Femur (tissue), 1 donor: ENCODE results near the gene CABYR.

ENCODE experiments used
- DNase-seq: peaks from one replicate; pipeline ENCODE4 v3.0.0-alpha.2; 2017

Gene CABYR

DNA sequence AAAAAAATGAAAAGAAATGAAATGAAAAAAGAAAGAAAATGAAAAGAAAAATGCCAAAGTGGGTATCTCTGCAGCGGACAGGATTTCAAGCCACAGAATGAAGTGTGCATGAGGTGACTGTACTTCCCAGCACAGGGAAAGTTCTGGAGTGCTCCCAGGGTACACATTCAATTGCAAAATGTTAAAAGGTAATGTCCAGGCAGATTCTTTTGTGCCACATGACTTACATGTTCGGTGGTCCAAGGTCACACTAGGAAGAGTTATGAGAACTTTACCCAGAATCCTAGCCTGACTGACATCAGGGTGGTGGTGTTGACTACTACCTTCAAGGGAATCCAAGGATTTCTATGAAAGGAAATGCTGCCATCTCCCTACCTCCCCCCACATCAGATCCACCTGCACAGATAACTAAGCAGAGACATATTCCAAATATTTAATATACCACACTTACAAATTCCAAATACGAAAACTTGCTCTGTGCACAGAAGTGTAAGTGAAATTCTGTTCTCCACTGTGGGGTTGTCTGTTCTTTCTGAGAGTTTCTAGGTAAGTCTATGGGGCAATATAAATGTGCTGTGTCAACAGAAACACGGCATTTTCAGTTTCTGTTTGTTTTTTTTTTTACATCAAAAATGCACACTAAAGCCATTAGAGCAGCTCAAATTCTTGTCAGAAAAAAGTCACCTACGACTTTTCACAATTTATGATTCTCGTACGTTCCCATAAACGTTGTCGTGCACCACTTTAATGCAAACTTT is 56.6 kb downstream of the CABYR start:
- no peak for DNase-seq

DNA sequence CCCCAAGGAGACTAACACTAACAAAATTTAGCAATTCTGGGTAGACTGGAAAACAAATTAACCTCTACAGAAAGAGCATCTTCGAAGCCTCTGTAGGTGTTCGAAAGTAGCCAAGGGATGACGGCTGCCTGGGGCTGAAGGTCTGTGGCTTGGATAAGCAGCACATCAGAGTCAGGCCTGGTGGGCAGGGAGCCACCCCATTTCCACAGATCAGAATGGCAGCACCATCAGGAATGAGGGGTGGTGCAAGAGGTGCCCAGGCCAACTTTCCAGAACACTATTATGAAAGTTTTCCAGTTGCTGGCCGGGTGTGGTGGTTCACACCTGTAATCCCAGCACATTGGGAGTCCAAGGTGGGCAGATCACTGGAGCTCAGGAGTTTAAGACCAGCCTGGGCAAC is 57.9 kb downstream of the CABYR start:
- no peak for DNase-seq

DNA sequence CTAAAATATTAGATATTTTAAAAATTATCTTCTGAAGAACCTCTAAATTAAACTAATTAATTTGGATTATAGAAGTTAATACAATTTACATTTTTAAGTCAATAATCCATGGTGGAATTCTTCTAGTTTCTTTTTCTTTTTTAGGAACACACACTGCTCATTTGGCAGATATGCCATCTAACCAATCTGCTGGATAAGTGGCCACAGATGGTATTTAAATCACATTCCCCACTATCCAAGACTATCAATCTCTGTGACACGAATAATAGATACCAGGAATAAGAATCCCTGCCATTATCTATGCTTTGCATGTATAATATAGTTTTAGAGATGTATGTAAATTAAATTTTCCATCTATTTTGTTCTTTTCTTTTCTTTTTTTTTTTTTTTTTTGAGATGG is 58.5 kb downstream of the CABYR start:
- DNase-seq: no peak

DNA sequence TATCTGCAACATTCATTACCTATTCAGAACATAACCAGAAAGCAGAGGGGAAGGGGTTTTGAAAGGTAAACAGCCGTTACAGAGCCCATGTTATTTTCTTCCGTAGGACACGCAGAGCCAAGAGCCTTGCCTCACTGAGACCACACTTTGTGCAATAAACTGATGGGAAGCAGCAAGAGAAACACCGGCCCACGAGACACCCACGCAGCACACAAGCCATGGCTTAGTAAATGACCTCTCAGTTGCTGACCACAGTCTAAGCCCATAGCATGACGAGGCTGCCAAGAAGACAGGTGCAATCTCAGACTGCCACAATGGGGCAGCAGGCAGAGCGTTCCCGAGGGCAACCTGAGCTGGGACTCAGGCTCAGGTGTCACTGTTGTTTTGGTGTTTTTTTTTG is 59.6 kb downstream of the CABYR start:
- no peak for DNase-seq

DNA sequence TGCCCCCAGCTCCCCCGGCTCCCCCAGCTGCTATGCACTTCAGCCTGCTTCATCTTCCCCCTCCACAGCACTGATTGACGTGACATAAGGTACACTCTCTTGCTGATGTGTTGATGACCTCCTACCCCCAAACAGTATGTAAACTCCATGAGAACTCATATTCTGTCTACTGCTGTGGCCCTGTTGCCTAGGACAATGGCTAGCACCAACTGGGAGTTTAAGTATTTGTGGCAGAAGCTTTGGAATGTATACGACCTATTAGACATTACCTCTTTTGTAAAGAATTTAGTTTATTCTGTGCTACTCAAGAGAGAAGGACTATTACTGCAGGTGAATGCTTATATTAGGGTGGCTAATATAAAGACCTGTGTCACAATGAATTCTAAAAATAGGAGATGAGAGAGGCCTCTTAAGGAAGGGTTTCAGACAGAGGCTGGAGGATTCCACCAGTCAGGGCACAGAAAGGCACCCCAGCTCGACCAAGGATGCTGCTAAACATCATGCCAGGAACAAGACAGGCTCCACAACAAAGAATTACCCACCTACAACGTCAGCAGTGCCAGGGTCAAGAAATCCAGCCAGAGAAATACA is 60.6 kb downstream of the CABYR start:
- no peak for DNase-seq

DNA sequence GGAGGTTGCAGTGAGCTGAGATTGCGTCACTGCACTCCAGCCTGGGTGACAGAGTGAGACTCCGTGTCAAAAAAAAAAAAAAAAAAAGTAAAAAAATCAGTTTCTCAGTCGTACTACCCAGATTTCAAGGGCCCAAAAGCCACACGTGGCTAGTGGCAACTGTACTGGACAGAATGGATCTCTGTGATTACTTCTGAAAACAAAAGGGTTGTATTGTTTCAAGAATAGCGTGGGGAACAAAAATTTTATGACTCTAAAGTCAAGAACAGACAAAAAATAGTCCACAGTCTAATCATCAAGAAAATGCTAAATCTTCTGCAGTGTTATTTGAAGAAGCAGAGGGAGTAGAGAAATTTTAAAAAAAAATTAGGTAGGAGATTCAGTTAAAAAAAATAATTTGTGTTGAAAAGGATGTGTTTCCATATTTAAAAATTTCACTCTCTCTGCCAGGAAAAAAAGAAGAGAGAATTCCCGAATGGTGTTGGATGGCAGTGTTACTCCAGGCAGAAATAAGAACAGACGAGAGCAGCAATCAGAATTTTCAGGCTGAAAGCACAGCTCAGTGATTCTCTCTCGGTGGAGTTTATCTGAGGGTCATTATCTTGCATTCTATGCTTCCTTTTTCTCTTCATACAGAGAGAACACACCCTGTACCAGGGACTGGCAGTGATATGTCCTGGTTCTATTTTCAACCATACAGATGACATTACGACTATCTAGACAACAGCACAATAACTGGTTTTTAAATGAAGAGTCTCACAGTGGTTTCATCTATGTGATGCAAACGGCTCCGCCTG is 61.8 kb downstream of the CABYR start:
- no peak for DNase-seq

DNA sequence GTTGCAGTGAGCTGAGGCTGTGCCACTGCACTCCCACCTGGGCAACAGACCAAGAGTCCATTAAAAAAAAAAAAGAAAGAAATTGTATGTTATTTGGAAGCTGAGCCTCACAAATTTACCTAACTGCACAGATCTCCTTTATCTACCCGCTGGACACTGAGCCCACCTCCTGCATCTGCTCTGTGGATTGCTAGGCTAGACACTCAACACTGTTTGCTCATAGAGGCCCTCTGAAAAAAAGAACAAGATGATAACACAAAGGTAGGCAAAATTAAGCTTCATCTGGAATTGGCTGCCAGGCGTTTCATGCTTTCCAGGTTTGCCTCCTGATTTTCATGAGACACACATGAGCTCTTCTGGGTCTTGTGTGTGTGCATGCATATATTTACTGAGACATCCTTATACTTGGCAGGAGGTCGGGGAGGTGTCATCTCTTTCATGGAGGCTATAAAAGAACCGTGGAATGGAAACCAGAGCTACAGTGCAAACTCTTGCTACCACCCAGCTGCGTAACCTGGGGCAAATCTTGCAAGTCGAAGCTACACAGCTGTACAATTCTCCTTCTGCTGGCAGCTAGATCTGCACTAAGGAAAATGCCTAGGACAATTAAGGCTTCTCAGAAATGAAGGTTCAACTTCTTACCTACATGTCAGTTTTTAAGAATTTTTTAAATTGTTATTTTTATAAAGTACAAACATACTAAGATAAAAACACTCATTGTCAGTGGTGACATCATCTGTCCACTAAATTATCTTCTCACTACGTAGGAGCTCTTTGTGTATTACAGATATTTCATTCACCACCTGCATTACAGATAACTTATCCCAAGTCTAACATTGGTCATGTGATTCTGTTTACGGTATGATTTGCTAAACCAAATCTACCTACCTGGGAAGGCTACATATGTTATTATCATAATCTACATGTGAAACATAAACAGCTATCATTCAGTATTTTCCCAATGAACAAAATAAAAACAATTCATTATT is 63.1 kb downstream of the CABYR start:
- no peak for DNase-seq

DNA sequence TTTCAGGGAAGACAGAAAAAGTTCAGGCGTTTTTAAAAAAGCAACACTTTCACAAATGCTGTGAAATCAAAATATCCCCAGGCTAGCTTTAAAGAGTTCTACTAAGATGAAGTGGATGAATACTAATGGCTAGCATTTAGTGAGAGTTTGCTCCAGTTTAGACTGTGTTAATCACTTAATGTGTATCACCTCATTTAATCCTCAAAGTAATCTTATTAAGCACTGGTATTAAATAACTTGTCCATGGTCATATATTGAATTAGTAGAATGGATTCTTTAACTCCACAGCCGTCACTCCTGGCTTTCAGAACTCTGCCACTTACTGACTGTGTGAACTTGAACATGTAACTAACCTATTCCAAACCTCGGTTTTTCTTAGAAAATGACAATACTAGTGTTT is 66.0 kb downstream of the CABYR start:
- no peak for DNase-seq

DNA sequence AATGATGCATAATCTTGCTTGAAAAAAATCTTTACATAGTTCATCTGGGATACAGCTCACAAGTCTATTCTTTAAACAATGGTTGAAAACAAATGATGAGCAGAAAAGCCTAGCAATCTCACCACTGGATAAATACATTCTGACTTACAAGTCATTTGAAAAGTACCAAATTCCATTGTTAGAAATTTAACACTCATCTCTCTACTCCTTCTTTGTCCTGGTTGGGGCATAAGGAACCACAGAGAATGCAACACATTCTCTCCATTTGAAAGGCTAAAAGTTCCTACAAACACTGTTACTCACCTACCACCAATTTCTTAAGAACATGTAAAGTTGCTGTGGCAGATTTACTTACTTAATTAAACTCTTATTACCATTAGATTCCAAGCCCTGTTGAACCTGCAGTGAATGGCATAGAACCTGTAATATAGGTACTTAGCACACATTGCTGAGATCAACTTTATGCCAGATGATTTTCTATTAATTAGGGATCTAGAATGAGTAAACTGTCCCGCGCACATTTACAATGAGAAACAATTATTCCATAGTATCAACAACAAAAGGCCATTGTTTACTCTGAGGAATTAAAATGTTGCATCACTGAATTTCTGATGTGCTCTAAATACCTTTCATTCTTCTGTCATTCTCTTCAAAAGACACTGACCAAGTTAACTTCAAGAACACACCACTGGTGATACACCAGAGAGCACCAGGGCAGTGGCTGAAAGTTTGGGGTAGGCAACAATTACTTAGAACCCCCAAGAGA is 69.6 kb downstream of the CABYR start:
- DNase-seq: no peak

DNA sequence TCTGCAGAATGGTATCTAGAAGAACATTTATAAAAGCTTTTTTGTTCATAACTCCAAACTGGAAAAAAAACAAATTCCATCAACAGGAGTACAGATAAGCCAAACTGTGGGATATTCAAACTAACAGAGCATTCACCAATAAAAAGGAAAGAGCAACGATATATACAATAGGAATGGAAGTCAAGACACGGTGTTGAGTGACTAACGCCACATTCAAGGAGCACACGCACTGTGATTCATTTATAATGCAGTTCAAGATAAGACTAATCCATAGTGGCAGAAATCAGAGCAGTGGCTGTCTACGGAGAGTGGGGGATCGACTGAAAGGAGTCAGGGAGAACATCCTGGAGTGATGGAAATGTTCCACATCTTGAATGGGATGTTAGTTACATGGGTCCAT is 70.7 kb downstream of the CABYR start:
- no peak for DNase-seq
